Stomach (tissue), 9 donors: ENCODE data around the gene ZC3HAV1. TPM values are rescaled to one million over a fixed set of nuclear protein-coding genes. Genes with fewer than 3 reads are reported as not detected.
"Not testable (repeated sequence)": the region's sequence is repeated elsewhere in the genome, so short reads cannot be mapped to it uniquely, and the experiment has no call there.

ENCODE experiments used
- DNase-seq, 2 donors: peaks; one replicate each; pipeline versions ENCODE4 v3.0.0 to v3.0.0-alpha.2; 2013 to 2019
- H3K27ac ChIP-seq, 5 donors: fragments of 200-600 bp in 4 of 5; sonication (generic) in 4 of 5; one replicate each; pipeline ENCODE4 v1.5.1; 2013 to 2019; ENCODE audit warnings: mild to moderate bottlenecking in 1 of 5, moderate library complexity in 1 of 5
- H3K27me3 ChIP-seq, 3 donors: fragments of 200-600 bp; sonication (generic); one replicate each; pipeline ENCODE4 v1.5.1; 2017 to 2019; ENCODE audit warnings: mixed run types in 1 of 3
- H3K36me3 ChIP-seq, 4 donors: fragments of 200-600 bp; sonication (generic); 1 replicate in 3 of 4; 2 replicates in 1 of 4; pipeline ENCODE4 v1.5.1; 2016 to 2019
- H3K4me1 ChIP-seq, 4 donors: fragments of 200-600 bp; sonication (generic); one replicate each; pipeline ENCODE4 v1.5.1; 2016 to 2019
- H3K4me3 ChIP-seq, 4 donors: fragments of 200-600 bp; sonication (generic) in 3 of 4; one replicate each; pipeline ENCODE4 v1.5.1; 2016 to 2019; ENCODE audit warnings: mild to moderate bottlenecking in 1 of 4
- H3K9me3 ChIP-seq, 4 donors: fragments of 200-600 bp; sonication (generic); one replicate each; pipeline ENCODE4 v1.5.1; 2016 to 2019
- CTCF ChIP-seq, 7 experiments: fragments of 450-650 bp in 4 of 7; fragments of 200-600 bp in 3 of 7; sonication (generic) in 3 of 7; IDR thresholded peaks; one replicate each; pipeline ENCODE4 v1.5.1; 2016 to 2019; ENCODE audit warnings: antibody characterized with exemption in 7 of 7, control low read depth in 2 of 7, mild to moderate bottlenecking in 1 of 7
- EP300 ChIP-seq: sonication (generic); formaldehyde crosslinking; IDR thresholded peaks from one replicate; pipeline ENCODE4 v1.6.1; 2017; ENCODE audit warnings: antibody characterized with exemption
- POLR2A ChIP-seq, 4 donors: fragments of 450-650 bp; IDR thresholded peaks; one replicate each; pipeline ENCODE4 v1.6.1; 2016; ENCODE audit warnings: antibody characterized with exemption in 4 of 4, control low read depth in 2 of 4, mild to moderate bottlenecking in 1 of 4, moderate library complexity in 1 of 4
- POLR2AphosphoS5 ChIP-seq, 3 donors: sonication (generic); formaldehyde crosslinking; IDR thresholded peaks; one replicate each; pipeline ENCODE4 v1.6.1; 2016; ENCODE audit warnings: antibody characterized with exemption in 3 of 3
- WGBS, 5 donors: extraction: QIAGEN DNeasy Blood & Tissue Kit in 3 of 5; methylation state at CpG; one replicate each; pipeline versions ENCODE4 v1.1.5 to v1.1.7; 2013 to 2018; 5-methylcytosine and 5-hydroxymethylcytosine counted together
- intact Hi-C: fragments of 100-400 bp; cut with DNase I; formaldehyde crosslinking; loops from one replicate; pipeline ENCODE4 v1.15.1; 2023; ENCODE audit warnings: low total_unique reads
- polyA plus RNA-seq, 3 donors: library from polyadenylated mRNA; stranded (reverse); fragments of 200-250 nt; gene quantifications; one replicate each; pipeline ENCODE4 v1.2.3, GENCODE V29; 2013
- total RNA-seq, 5 donors: library from RNA; depleted of rRNA; stranded (reverse); fragments of >200 nt; gene quantifications; one replicate each; pipeline versions ENCODE4 v1.1.0 to v1.2.3, GENCODE V29; 2014 to 2016
- donor health status: healthy with polysubstance abuse.
- donor health status: Bipolar disorder and iron deficiency.
- donor health status: healthy.

The ZC3HAV1 gene
- total and polyA plus RNA-seq, 8 donors = 5.5 to 34.3 (median 12.9) TPM

- Histone ChIP-seq H3K27me3 (no peaks in the 10 kb centered on the region), H3K27ac (peak overlapping the region in 4 of 5 donors; percentile 17 to 64 (median 46)), H3K9me3 (no peaks in the 10 kb centered on the region), H3K36me3 (peaks cover 0 to 23% (median 9%) of the 10 kb centered on the region in 4 donors), H3K4me1 (peaks cover 22 to 72% (median 41%) of the 10 kb centered on the region in 4 donors), H3K4me3 (no peak overlapping the region)
- 58 to 64% (median 61%) methylated on average over 11 to 13 of the region's 13 CpGs for WGBS, 5 donors
- DNase-seq = peak in 1 of 2 donors; percentile 75
- peak in 2 of 3 donors; percentile 5 to 6 for TF ChIP-seq POLR2AphosphoS5 (IDR thresholded peaks at IDR 0.05)
- no peak for TF ChIP-seq CTCF (IDR thresholded peaks at IDR 0.05)
- TF ChIP-seq POLR2A (IDR thresholded peaks at IDR 0.05) = no peak
- TF ChIP-seq EP300 = no peak
- intact Hi-C loops = no loop called here
Measured at GRCh38 chr7:139095194-139095659, 14.3 kb downstream of the ZC3HAV1 start.

DNA sequence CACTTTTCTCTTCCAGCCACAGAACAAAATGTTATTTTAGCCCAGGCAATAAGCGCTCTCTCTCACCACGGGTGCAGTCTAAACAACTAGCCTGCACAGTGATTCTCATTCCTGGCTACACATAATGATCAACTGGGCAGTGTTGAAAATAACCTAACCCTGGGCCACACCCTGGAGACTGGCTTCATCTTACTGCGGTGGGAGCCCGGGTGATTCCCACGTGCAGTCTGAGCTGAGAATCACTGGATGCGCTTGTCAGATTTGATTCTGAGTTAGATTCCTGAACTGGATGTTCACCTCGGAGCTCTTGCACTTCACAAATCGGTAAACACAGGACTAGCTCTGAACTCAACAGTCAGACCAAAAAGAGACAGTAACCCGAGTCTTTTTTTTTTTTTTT, 14.9 kb downstream of the ZC3HAV1 start:
- Histone ChIP-seq H3K9me3 (no peaks in the 10 kb centered on the region), H3K27me3 (no peaks in the 10 kb centered on the region), H3K36me3 (peaks cover under 1 to 23% (median 9%) of the 10 kb centered on the region in 4 donors), H3K4me1 (peaks cover 22 to 68% (median 40%) of the 10 kb centered on the region in 4 donors), H3K4me3 (peak overlapping the region in 1 of 4 donors; percentile 1), H3K27ac (peak overlapping the region in 4 of 5 donors; percentile 23 to 64 (median 46))
- no peak for DNase-seq
- TF ChIP-seq CTCF (IDR thresholded peaks at IDR 0.05) (no peak), POLR2A (IDR thresholded peaks at IDR 0.05) (no peak), EP300 (no peak), POLR2AphosphoS5 (IDR thresholded peaks at IDR 0.05) (no peak)
- 50 to 55% (median 53%) methylated on average over 9 of the region's 9 CpGs for WGBS, 5 donors
- intact Hi-C loops = no loop called here

DNA sequence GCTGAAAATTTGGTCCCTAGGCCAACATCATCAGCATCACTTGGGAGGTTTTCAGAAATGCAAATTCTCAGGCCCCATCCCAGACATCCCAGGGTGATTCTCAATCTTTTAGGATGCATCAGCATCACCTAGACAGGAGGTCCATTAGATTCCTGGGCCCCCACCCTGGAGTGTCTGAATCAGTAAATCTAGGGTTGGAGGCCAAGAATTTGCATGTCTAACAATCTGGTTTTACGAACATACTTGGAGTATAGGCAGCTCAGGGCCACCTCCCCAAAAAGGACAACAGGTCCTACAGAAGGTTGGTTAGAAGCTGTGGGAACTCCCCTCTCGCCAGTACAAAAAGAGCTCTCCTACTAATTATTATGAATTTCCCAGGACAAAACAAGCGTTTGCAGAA, 15.5 kb downstream of the ZC3HAV1 start:
- DNase-seq = no peak
- TF ChIP-seq CTCF (IDR thresholded peaks at IDR 0.05) = no peak
- no peak for TF ChIP-seq POLR2A (IDR thresholded peaks at IDR 0.05)
- no peak for TF ChIP-seq POLR2AphosphoS5 (IDR thresholded peaks at IDR 0.05)
- TF ChIP-seq EP300 = no peak
- Histone ChIP-seq H3K36me3 (peaks cover 4 to 29% (median 13%) of the 10 kb centered on the region in 4 donors), H3K27me3 (no peaks in the 10 kb centered on the region), H3K4me1 (peaks cover 22 to 63% (median 35%) of the 10 kb centered on the region in 4 donors), H3K4me3 (peak overlapping the region in 1 of 4 donors; percentile 1), H3K9me3 (no peaks in the 10 kb centered on the region), H3K27ac (peak overlapping the region in 3 of 5 donors; percentile 43 to 64 (median 50))
- intact Hi-C loops = no loop called here
- WGBS, 5 donors = 60 to 75% (median 67%) methylated on average over 3 of the region's 3 CpGs

- H3K4me3 ChIP-seq, DNase-seq, H3K27me3 ChIP-seq, H3K9me3 ChIP-seq, intact Hi-C loops: not testable (repeated sequence)
- Histone ChIP-seq H3K4me1 (peaks cover 22 to 57% (median 33%) of the 10 kb centered on the region in 4 donors), H3K27ac (peak overlapping the region in 3 of 5 donors; percentile 43 to 64 (median 50)), H3K36me3 (peaks cover 4 to 34% (median 18%) of the 10 kb centered on the region in 4 donors)
- WGBS, 5 donors = 84 to 88% (median 87%) methylated on average over 10 of the region's 10 CpGs
Measured at GRCh38 chr7:139093512-139093911, 16.0 kb downstream of the ZC3HAV1 start.
